ENCODE measurements around the gene SDF2.

GRCh38 chr17:28706471-28707338 is 45.0 kb upstream of the SDF2 start:
- TF ChIP-seq RARB (CRISPR knock-in tag; IDR thresholded peaks at IDR 0.05) (no peak), ZNF70 (CRISPR knock-in tag; IDR thresholded peaks at IDR 0.05) (no peak), OSR1 (CRISPR knock-in tag; IDR thresholded peaks at IDR 0.05) (no peak)
